ENCODE results near the gene MAVS. TPM values are rescaled to one million over a fixed set of nuclear protein-coding genes. Genes with fewer than 3 reads are reported as not detected.

MAVS gene
- total and polyA plus RNA-seq, 9 of the 15 experiments (the other 6 are each of a cell fraction or from before 2014, with no cell fraction given), result 1.6 to 22.0 (median 11.3) TPM

- no peak; the same call in 1 of the 3 replicates for ATAC-seq
Measured at GRCh38 chr20:3826420-3826819, 20.2 kb upstream of the MAVS start.

More at GRCh38 chr20:3826420-3826819, 20.2 kb upstream of the MAVS start:
- H2AFZ ChIP-seq (ENCODE audit: low read depth, low read length), result no peak overlapping the region
- no peak overlapping the region for H3K4me3 ChIP-seq
- intact Hi-C loops (cut with micrococcal nuclease), result no loop called here
- peak overlapping the region in 1 of 2 experiments; percentile 17; a peak in 1 of 4 replicates for H3K9ac ChIP-seq (ENCODE audit: insufficient read depth in 1 of 2, low read depth in 2 of 2, low read length in 2 of 2)
- FAIRE-seq (no peak), DNase-seq (ENCODE audit: extremely low read depth in 1 of 4, low spot score in 3 of 4) (no peak)
- no TSS peak for BruUV-seq (replicated peaks)
- no peaks in the 10 kb centered on the region for H3K9me3 ChIP-seq (replicated peaks; ENCODE audit: control insufficient read depth, insufficient read depth, low read depth, low read length)
- TF ChIP-seq FOS (IDR thresholded peaks at IDR 0.05; ENCODE audit: extremely low read depth, insufficient read length), result no peak
- no peak for TF ChIP-seq ZNF174 (CRISPR knock-in tag; IDR thresholded peaks at IDR 0.05)
- no peak for TF ChIP-seq RREB1 (CRISPR knock-in tag; IDR thresholded peaks at IDR 0.05)
- no peak for TF ChIP-seq KAT7 (CRISPR knock-in tag; IDR thresholded peaks at IDR 0.05; ENCODE audit: borderline replicate concordance)
- no peak for TF ChIP-seq ZNF431 (CRISPR knock-in tag; IDR thresholded peaks at IDR 0.05)
- TF ChIP-seq ZNF239 (CRISPR knock-in tag; IDR thresholded peaks at IDR 0.05), result no peak
- no peak for TF ChIP-seq NR3C1 (CRISPR knock-in tag; IDR thresholded peaks at IDR 0.05)
- TF ChIP-seq SRSF3 (IDR thresholded peaks at IDR 0.05; ENCODE audit: insufficient read depth, low read length), result no peak
- no peak for TF ChIP-seq RBM17 (IDR thresholded peaks at IDR 0.05; ENCODE audit: borderline replicate concordance, low read depth, low read length)
- TF ChIP-seq GABPB1 (CRISPR knock-in tag; IDR thresholded peaks at IDR 0.05), result no peak
- no peak for TF ChIP-seq IFI16 (CRISPR knock-in tag; IDR thresholded peaks at IDR 0.05)
- no peak for TF ChIP-seq ZKSCAN8 (CRISPR knock-in tag; IDR thresholded peaks at IDR 0.05)
- no peak for TF ChIP-seq ZNF3 (CRISPR knock-in tag; IDR thresholded peaks at IDR 0.05)
- TF ChIP-seq HDAC8 (tag; IDR thresholded peaks at IDR 0.05), result no peak
- TF ChIP-seq ZNF217 (CRISPR knock-in tag; IDR thresholded peaks at IDR 0.05), result no peak
- no peak for TF ChIP-seq SLC30A9 (CRISPR knock-in tag; IDR thresholded peaks at IDR 0.05)
- no peak for TF ChIP-seq ARID3A (IDR thresholded peaks at IDR 0.05; ENCODE audit: borderline replicate concordance, low read depth, low read length)
- H3K9me1 ChIP-seq (ENCODE audit: control insufficient read depth, insufficient read depth, low read length), result no peaks in the 10 kb centered on the region
- H4K20me1 ChIP-seq (replicated peaks; ENCODE audit: control insufficient read depth, insufficient read depth, low read length), result no peaks in the 10 kb centered on the region
- WGBS (ENCODE audit: insufficient coverage, low coverage, missing lambda C conversion rate), result 35% methylated on average over 4 of the region's 4 CpGs
- no peak overlapping the region for H3K4me2 ChIP-seq (ENCODE audit: insufficient read depth, low read length)
- H3K4me1 ChIP-seq (replicated peaks in 1 of 2; ENCODE audit: control insufficient read depth in 2 of 2, insufficient read depth in 2 of 2, low read length in 2 of 2), result peaks cover 1 to 4% of the 10 kb centered on the region in 2 experiments; a peak in 3 of 5 replicates
- ChIA-PET CTCF (ENCODE audit: low intra/inter-chr PET ratio) (no interaction called here), POLR2A (interaction anchor here (0.6 to 1.1 kb wide), 5 partner anchors 9 to 13 kb away, joined by 3 to 4 read pairs (median 3); no protein-coding TSS in a partner anchor)
- H3K27me3 ChIP-seq (ENCODE audit: control insufficient read depth in 2 of 2, insufficient read depth in 2 of 2, low read length in 2 of 2), result no peaks in the 10 kb centered on the region
- in situ Hi-C loops (cut with MboI), result no loop called here
- peaks cover 22% of the 10 kb centered on the region; the same call in 2 of the 3 replicates for H3K36me3 ChIP-seq (ENCODE audit: control insufficient read depth, insufficient read depth, low read length)
- H3K27ac ChIP-seq (ENCODE audit: extremely low read depth, low read depth, low read length), result no peak overlapping the region
- 0 out of 3 replicates have a peak, but pooled peaks cover 6% of the 10 kb centered on the region for H3K79me2 ChIP-seq (ENCODE audit: control insufficient read depth, insufficient read depth, low read length)
